Calu3 (cell line): ENCODE measurements around the gene SYNM. TPM values are rescaled to one million over a fixed set of nuclear protein-coding genes. Genes with fewer than 3 reads are reported as not detected.

Experiments
- BruUV-seq: library from RNA; stranded (reverse); fragments of 400-500 nt; replicated peaks from 2 replicates; lab custom pipeline; 2021; lab: Mats Ljungman, UMichigan
- CTCF ChIA-PET: fragments of 300-600 bp; sonication (Branson Sonifier 250); formaldehyde crosslinking; loops from one replicate; lab custom pipeline; 2022; ENCODE audit warnings: antibody characterized with exemption; lab: Charles Lee
- DNase-seq: peaks from one replicate; pipeline ENCODE4 v3.0.0; 2022
- H3K27ac Mint-ChIP-seq: one replicate; pipeline ENCODE4 v1.8.0; 2022; ENCODE audit warnings: mixed read lengths; ENCODE audit not compliant: unreplicated experiment
- H3K27me3 Mint-ChIP-seq: one replicate; pipeline ENCODE4 v1.8.0; 2022; ENCODE audit warnings: mixed read lengths; ENCODE audit not compliant: unreplicated experiment
- H3K36me3 Mint-ChIP-seq: one replicate; pipeline ENCODE4 v1.8.0; 2022; ENCODE audit warnings: mild to moderate bottlenecking, moderate library complexity, mixed read lengths; ENCODE audit not compliant: insufficient read depth, unreplicated experiment
- H3K4me1 Mint-ChIP-seq: one replicate; pipeline ENCODE4 v1.8.0; 2022; ENCODE audit warnings: mild to moderate bottlenecking, low read depth, mixed read lengths; ENCODE audit not compliant: unreplicated experiment
- H3K4me3 Mint-ChIP-seq: one replicate; pipeline ENCODE4 v1.8.0; 2022; ENCODE audit warnings: mild to moderate bottlenecking, low read depth, moderate library complexity, mixed read lengths; ENCODE audit not compliant: unreplicated experiment
- H3K9me3 Mint-ChIP-seq: one replicate; pipeline ENCODE4 v1.8.0; 2022; ENCODE audit warnings: low read depth, mixed read lengths; ENCODE audit not compliant: unreplicated experiment
- intact Hi-C: fragments of 100-400 bp; cut with micrococcal nuclease; formaldehyde crosslinking; loops from one replicate; pipeline ENCODE4 v1.10.0; 2022; ENCODE audit not compliant: unreplicated experiment
- total RNA-seq: library from RNA; stranded (reverse); gene quantifications from 2 replicates; pipeline ENCODE4 v1.2.3, GENCODE V29; 2022
- TF ChIP-seq, protein P1 (sequence below): fragments of 200-600 bp; IDR thresholded peaks from one replicate; pipeline ENCODE4 v1.8.0; 2022; ENCODE audit warnings: antibody characterized with exemption; ENCODE audit not compliant: unreplicated experiment

The SYNM gene
- total RNA-seq, 1 experiment from 2014 or later, result 7.8 TPM

- Mint-ChIP-seq H3K4me3 (no peak overlapping the region), H3K27ac (no peak overlapping the region)
Observed at GRCh38 chr15:99157456-99157855, 52.6 kb downstream of the SYNM start.

DNA sequence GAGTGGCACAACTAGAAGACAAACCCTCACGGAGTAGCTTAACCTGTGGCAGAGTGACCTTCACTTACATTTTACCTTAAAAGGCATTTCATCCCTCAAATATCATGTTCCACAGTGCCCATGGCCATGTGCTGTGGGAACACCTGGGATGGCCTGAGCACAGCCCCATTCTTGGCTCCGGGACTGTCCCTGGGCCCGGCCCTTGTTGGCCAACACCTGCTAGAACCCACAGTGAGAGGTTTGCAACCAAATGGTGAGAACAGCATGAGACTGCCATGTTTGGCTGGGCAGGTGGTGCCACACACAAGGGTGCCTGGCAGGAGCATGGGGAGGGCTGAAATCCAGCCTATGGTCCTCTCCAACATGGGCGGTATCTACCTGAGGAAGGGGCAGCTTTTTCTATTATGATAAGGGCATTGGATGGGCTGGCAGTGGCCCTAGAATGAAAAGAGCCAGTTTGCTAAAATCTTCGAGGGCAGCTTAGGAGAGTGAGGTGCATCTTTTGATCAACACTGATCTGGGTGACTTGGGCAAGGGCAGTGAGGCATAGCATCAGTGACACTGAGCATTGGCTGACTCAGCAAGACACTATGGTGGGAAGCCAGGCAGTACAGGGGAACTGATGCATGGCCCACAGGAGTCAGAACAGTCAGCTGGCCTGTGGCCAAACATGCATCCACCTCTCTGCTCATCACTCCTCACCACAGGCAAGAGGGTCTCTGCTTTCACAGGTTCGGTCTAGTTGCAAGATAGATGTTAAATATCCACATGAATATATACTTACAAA is 53.9 kb downstream of the SYNM start:
- TF ChIP-seq, protein P1, sequence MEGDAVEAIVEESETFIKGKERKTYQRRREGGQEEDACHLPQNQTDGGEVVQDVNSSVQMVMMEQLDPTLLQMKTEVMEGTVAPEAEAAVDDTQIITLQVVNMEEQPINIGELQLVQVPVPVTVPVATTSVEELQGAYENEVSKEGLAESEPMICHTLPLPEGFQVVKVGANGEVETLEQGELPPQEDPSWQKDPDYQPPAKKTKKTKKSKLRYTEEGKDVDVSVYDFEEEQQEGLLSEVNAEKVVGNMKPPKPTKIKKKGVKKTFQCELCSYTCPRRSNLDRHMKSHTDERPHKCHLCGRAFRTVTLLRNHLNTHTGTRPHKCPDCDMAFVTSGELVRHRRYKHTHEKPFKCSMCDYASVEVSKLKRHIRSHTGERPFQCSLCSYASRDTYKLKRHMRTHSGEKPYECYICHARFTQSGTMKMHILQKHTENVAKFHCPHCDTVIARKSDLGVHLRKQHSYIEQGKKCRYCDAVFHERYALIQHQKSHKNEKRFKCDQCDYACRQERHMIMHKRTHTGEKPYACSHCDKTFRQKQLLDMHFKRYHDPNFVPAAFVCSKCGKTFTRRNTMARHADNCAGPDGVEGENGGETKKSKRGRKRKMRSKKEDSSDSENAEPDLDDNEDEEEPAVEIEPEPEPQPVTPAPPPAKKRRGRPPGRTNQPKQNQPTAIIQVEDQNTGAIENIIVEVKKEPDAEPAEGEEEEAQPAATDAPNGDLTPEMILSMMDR, result no peak
- H3K4me1 Mint-ChIP-seq, result no peaks in the 10 kb centered on the region
- no peak overlapping the region for H3K4me3 Mint-ChIP-seq
- CTCF ChIA-PET, result no interaction called here
- BruUV-seq, result no TSS peak
- no peaks in the 10 kb centered on the region for H3K27me3 Mint-ChIP-seq
- no peak overlapping the region for H3K27ac Mint-ChIP-seq
- DNase-seq, result no peak
- H3K36me3 Mint-ChIP-seq, result no peaks in the 10 kb centered on the region
- intact Hi-C loops, result no loop called here
- H3K9me3 Mint-ChIP-seq, result no peaks in the 10 kb centered on the region

More at GRCh38 chr15:99157456-99157855, 52.6 kb downstream of the SYNM start:
- intact Hi-C loops, result no loop called here
- no peaks in the 10 kb centered on the region for H3K9me3 Mint-ChIP-seq
- H3K4me1 Mint-ChIP-seq, result no peaks in the 10 kb centered on the region
- no peak for DNase-seq
- no peaks in the 10 kb centered on the region for H3K27me3 Mint-ChIP-seq
- CTCF ChIA-PET, result no interaction called here
- no TSS peak for BruUV-seq
- TF ChIP-seq, protein P1, result no peak
- no peaks in the 10 kb centered on the region for H3K36me3 Mint-ChIP-seq

- no peaks in the 10 kb centered on the region for H3K27me3 Mint-ChIP-seq
- H3K36me3 Mint-ChIP-seq, result no peaks in the 10 kb centered on the region
- intact Hi-C loops, result no loop called here
- DNase-seq, result no peak
- no peak overlapping the region for H3K27ac Mint-ChIP-seq
- H3K4me1 Mint-ChIP-seq, result no peaks in the 10 kb centered on the region
- TF ChIP-seq, protein P1, result no peak
- BruUV-seq, result no TSS peak
- CTCF ChIA-PET, result no interaction called here
- no peaks in the 10 kb centered on the region for H3K9me3 Mint-ChIP-seq
- no peak overlapping the region for H3K4me3 Mint-ChIP-seq
Observed at GRCh38 chr15:99163271-99164062, 58.6 kb downstream of the SYNM start.

- Mint-ChIP-seq H3K36me3 (no peaks in the 10 kb centered on the region), H3K27me3 (no peaks in the 10 kb centered on the region), H3K9me3 (no peaks in the 10 kb centered on the region), H3K4me1 (no peaks in the 10 kb centered on the region), H3K27ac (no peak overlapping the region), H3K4me3 (no peak overlapping the region)
- TF ChIP-seq, protein P1, result no peak
- BruUV-seq, result no TSS peak
- CTCF ChIA-PET, result no interaction called here
- DNase-seq, result no peak
- intact Hi-C loops, result no loop called here
Observed at GRCh38 chr15:99164119-99164518, 59.2 kb downstream of the SYNM start.
